Ureter (tissue), 1 donor: Measurements from ENCODE around the gene CASP10. TPM values are rescaled to one million over a fixed set of nuclear protein-coding genes. Genes with fewer than 3 reads are reported as not detected.
"Not testable (repeated sequence)": the region's sequence is repeated elsewhere in the genome, so short reads cannot be mapped to it uniquely, and the experiment has no call there.

Experiments
- DNase-seq: peaks from one replicate; pipeline ENCODE4 v3.0.0-alpha.2; 2020; ENCODE audit warnings: low spot score
- total RNA-seq: library from RNA; stranded (reverse); gene quantifications from one replicate; pipeline ENCODE4 v1.2.4, GENCODE V29; 2023
- donor health status: DM: yes; HTN: yes; CAD: no.

CASP10 gene
- total RNA-seq, 1 donor from 2014 or later = 16.6 TPM

GRCh38 chr2:201154615-201155399 is 28.1 kb upstream of the CASP10 start:
- no peak for DNase-seq

DNA sequence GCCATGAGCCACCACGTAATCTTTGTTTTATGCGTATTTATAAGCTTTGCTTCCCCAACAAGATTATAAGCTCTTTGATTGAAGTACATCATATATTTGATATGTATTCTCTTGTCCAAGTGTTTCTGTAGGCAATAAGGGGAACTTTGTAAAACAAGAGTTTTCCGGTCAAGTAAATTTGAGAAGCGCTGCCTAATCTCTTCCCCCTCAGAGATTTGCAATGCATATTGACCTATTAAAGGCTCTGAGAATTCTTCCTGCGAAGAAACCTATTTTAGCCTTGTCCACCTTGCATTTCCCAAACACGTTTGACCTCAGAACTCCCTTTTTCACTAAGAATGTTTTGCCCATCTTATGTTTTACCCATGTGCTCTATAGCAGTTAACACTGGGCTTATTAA is 26.9 kb upstream of the CASP10 start:
- no peak for DNase-seq

GRCh38 chr2:201156640-201157039 is 26.3 kb upstream of the CASP10 start:
- DNase-seq = no peak

- no peak for DNase-seq
Measured at GRCh38 chr2:201157694-201158093, 25.2 kb upstream of the CASP10 start.

GRCh38 chr2:201158111-201158929 is 24.6 kb upstream of the CASP10 start:
- DNase-seq = no peak

- DNase-seq = no peak
Measured at GRCh38 chr2:201164166-201164565, 18.8 kb upstream of the CASP10 start.

GRCh38 chr2:201167546-201167945 is 15.4 kb upstream of the CASP10 start:
- DNase-seq = no peak

DNA sequence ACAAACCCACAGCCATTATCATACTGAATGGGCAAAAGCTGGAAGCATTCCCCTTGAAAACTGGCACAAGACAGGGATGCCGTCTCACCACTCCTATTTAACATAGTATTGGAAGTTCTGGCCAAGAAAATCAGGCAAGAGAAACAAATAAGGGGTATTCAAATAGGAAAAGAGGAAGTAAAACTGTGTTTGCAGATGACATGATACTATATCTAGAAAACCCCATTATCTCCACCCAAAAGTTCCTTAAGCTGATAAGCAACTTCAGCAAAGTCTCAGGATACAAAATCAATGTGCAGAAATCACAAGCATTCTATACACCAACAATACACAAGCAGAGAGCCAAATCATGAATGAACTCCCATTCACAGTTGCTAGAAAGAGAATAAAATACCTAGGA is 14.4 kb upstream of the CASP10 start:
- DNase-seq = not testable (repeated sequence)

DNA sequence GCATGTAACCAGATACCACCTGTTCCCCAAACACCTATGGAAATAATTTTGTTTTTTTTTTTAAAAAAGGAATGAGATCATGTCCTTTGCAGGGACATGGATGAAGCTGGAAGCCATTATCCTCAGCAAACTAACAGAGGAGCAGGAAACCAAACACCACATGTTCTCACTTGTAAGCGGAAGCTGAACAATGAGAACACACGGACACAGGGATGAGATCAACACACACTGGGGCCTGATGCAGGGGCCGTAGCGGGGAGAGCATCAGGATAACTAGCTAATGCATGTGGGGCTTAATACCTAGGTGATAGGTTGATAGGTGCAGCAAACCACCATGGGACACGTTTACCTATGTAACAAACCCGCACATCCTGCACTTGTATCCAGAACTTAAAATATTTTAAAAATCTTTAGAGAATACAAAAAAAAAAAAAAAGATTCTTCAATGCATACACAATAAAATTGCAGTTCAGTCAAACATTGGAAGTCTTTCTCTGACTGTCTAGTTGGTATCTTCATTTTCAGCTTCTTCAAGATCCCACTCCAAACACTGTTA is 11.6 kb upstream of the CASP10 start:
- DNase-seq = no peak

- no peak for DNase-seq
Measured at GRCh38 chr2:201172279-201172678, 10.7 kb upstream of the CASP10 start.

DNA sequence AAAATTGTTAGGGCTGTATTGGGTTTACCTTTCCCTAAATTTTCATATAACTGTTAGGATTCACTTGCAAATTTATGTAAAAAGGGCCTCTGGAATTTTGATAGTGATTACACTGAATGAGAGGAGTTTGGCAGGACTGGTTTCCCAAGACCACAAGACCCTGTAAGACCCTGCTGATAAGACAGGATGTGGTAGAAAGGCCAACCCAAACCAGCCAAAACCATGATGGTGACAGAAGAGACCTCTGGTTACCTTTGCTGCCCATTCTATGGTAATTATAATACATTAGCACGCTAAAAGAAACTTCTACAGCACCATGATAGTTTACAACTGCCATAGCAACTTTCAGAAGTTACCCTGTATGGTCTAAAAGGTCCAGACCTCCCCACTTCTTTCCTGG is 8.3 kb upstream of the CASP10 start:
- no peak for DNase-seq

GRCh38 chr2:201176081-201176481 is 6.9 kb upstream of the CASP10 start:
- no peak for DNase-seq

- DNase-seq = no peak
Measured at GRCh38 chr2:201180010-201180409, 2.9 kb upstream of the CASP10 start.

- DNase-seq = no peak
Measured at GRCh38 chr2:201183365-201183727, 405 bp downstream of the CASP10 start.

- DNase-seq = not testable (repeated sequence)
Measured at GRCh38 chr2:201183835-201184234, 894 bp downstream of the CASP10 start.

DNA sequence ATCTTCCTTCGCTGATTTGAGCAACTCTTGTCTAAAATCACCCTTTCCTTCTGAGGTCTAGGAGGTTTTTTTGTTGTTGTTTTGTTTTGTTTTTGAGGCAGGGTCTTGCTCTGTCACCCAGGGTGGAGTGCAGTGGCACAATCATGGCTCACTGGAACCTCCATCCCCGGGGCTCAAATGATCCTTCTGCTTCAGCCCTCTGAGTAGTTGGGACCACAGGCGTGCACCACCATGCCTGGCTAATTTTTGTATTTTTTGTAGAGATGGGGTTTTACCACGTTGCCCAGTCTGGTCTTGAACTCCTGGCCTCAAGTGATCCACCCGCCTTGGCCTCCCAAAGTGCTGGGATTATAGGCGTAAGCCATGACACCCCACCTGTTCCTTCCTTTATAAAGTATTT is 1.3 kb downstream of the CASP10 start:
- DNase-seq = not testable (repeated sequence)

DNA sequence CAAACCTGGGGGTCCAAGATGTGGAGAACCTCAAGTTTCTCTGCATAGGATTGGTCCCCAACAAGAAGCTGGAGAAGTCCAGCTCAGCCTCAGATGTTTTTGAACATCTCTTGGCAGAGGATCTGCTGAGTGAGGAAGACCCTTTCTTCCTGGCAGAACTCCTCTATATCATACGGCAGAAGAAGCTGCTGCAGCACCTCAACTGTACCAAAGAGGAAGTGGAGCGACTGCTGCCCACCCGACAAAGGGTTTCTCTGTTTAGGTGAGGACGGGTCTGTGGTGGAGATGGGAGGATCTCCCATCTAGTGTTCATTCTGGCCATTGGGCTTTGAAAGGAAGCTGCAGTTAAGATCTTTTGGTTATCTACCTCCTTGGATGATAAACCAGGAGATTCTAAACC is 2.9 kb downstream of the CASP10 start:
- DNase-seq = no peak

DNA sequence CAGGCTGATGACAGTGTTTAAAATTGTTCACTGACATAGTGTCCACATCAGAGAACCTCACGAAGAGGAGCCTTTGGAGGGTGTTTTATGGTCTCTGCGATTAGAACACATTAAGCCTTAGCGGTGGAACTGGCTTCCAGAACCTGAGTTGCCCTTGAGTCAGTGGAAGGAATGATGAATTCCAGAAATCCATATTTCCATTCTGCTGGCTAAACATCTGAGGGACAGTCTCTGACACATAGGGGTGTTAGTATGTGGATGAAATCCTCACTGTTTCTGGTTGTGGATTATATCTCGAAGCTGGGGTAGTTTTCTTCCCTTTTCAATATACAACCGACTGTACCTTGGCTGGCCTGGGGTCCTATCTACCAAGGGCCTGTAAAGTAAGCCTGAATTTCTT is 4.0 kb downstream of the CASP10 start:
- no peak for DNase-seq

GRCh38 chr2:201188449-201188848 is 5.5 kb downstream of the CASP10 start:
- DNase-seq = no peak

GRCh38 chr2:201191132-201191875 is 8.4 kb downstream of the CASP10 start:
- DNase-seq = no peak

DNA sequence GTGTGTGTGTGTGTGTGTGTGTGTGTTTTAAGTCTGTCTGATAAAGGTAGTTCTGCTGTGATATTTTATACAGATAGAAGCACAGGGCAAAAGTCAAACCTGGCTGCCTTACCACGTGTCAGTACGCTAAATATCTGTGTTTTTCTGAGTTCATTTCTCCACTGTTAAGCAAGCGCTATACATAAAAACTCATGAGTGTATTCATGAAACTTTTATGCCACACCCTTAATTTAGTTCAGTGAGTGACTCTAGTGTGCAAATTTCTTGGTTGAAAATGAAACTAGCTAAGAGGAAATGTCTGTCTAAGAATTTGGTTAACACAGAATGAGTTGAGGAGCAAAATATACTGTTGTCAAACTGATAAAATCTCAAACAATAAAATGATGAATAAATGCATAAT is 11.2 kb downstream of the CASP10 start:
- DNase-seq = no peak

DNA sequence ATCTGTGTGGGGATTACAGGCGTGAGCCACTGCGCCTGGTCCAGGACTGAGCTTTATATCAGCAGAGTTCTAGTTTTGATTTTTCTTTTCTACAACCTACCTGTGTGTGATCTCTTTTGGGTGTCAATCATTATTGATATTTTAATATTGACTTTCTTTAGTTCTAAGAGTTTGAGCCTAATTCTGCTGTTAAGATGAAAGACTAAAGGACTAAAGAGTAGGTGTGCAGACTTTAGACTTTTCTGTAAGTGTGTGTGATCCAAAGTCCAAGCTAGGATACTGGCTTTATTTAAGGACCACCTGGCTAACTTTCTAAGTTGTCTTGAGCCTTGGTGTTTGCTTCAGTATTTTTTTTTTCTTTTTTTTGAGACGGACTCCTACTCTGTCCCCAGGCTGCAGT is 12.4 kb downstream of the CASP10 start:
- DNase-seq = no peak
